ENCODE results near the gene SLC9A5.
A peak's percentile ranks its signal among the peaks of the same experiment; 100 is the strongest.

Gene SLC9A5

DNA sequence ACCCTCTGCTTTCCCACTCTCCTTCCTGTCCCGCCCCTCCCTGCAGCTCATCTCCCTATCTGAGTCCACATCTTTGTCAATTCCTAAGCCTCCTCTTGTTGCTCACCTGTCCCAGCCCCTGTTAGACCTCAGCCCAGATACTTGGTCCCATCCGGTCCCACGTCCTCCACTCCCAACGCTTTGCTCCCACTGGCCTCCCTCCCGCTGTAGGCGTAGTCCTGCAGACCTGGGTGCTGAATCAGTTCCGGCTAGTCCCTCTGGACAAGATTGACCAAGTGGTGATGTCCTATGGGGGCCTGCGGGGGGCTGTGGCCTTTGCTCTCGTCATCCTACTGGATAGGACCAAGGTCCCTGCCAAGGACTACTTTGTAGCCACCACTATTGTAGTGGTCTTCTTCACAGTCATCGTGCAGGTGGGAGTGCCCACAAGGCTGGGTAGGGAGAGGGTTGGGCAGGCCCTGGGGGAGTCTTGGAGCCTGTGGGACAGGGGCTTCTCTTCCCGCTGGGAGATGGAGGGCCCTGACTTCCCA lies 8.0 kb downstream of the SLC9A5 start:
- no peak for DNase-seq (ENCODE audit: low spot score)

DNA sequence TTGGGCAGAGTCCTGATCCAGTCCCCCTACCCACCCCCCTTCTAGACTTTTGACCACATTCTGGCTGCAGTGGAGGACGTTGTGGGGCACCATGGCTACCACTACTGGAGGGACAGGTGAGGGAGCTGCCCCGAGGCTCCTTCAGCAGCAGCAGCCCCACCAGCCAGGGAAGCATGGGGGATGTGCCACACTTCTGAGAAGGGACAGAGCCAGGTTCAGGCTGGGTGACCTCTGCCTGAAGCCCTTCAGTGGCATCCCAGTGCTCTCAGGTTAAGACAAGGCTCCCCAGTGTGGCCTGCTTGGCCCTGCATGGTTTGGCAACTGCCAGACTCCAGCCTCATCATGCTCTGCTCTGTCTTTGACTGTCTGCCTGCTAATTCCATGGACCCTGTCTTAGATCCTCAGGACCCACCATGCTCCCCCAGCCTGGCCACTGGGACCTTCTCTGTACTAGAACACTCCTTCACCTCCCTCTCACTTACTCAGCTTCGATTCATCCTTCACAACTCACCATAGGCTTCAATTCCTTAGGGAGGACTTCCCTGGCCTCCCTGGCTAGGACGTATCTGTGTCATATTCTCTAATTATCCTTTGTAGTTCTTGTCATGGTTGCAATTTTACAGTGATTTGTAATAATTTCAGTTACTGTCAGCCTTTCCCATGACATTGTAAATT lies 8.8 kb downstream of the SLC9A5 start:
- no peak for DNase-seq (ENCODE audit: low spot score)

DNA sequence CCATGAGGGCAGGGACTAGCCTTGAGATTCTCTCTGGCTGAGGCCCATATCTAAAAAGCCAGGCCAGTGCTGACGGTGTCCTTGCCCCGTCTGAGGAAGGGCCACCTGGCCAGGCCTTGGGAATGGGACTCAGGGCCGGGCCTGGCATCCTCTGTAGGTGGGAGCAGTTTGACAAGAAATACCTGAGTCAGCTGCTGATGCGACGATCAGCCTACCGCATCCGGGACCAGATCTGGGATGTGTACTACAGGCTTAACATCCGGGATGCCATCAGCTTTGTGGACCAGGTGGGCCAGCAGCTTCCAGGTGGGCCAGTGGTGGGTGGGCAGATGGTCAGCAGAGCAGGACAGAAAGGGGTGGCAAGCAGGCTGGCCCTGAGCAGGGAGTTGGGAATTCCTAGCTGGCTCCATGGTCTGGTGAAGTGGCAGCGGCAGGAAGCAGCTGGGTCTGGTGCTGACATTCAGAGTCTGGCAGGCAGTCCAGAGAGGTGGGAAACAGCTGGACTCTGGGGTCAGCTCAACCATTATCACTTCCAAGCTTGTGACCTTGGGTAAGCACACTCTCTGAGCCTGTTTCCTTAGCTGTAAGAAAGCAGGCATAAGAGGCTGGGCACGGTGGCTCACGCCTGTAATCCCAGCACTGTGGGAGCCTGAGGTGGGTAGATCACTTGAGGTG lies 9.5 kb downstream of the SLC9A5 start:
- no peak for DNase-seq (ENCODE audit: low spot score)

DNA sequence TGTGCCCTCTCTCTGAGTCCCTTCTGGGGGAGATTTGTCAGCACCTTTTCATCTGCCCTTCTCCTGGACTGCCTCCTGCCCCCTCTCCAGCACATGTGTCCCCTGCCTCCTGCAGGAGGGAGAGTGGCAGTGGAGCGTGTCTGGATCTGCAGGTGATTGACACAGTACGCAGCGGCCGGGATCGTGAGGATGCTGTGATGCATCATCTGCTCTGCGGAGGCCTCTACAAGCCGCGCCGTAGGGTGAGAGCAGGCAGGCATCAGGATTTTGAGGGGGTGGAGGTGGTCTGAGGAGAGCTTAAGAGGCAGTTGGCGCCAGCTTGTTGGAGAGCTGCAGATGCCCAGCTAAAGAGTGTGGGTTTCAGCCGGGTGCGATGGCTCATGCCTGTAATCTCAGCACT lies 10.9 kb downstream of the SLC9A5 start:
- no peak for DNase-seq (ENCODE audit: low spot score)

DNA sequence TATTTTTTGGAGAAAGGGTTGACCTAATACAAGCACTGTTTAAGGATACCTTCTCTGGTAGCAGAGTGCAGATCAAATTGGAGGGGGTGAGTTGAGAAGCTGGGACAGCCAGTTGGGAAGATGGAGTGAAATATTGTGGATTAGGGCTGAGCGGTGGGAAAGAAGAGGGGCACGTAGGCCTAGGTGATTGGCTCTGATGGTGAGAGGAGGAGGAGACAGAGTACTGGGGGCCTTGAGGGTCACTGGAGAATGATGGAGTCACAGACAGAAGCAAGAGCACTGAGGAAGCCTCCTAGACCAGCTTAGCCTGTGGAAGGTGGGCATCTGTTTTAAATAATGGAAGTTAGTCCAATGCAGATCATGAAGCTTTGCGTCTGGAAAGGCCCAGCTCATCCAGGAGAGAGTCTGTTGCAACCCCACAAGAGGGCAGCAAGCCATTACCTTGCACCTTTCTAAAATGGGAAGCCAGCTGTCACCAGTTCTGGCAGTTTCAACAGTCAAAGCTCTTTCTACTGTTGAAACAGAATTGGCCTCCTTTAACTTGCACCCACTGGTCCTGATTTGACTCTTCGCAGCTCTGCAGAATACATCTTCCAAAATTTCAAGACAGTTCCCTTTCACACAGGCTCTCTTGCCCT lies 11.8 kb downstream of the SLC9A5 start:
- DNase-seq (ENCODE audit: low spot score), result peak; percentile 62

DNA sequence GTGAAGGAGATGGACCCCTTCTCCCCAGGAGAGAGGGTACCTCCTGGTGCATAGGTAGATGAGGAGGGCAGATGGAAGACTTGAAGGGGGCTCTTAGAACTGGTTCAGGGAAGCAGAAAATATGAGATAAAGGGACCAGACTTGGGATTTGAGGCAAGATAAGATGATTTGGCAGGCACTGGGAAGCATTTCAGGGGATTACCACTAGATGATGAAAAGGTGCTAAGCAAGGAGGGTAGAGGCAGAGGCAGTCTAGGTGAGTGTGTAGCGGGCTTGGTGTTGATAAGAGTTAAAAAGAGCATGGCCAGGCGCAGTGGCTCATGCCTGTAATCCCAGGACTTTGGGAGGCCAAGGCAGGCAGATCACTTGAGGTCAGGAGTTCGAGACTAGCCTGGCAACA lies 14.4 kb downstream of the SLC9A5 start:
- no peak for DNase-seq (ENCODE audit: low spot score)

DNA sequence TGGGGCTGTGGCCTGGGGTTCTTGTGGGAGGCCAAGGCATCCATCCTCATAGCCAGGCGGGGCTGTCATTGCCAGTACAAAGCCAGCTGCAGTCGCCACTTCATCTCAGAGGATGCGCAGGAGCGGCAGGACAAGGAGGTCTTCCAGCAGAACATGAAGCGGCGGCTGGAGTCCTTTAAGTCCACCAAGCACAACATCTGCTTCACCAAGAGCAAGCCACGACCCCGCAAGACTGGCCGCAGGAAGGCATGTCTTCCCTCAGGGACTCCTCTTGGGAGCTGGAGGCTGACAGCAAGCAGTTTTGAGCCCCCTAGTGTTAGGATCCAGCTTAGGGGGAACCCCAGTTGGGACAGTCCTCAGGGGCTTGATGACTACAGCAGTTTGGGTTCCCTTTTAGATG lies 15.5 kb downstream of the SLC9A5 start:
- DNase-seq (ENCODE audit: low spot score), result peak; percentile 34

DNA sequence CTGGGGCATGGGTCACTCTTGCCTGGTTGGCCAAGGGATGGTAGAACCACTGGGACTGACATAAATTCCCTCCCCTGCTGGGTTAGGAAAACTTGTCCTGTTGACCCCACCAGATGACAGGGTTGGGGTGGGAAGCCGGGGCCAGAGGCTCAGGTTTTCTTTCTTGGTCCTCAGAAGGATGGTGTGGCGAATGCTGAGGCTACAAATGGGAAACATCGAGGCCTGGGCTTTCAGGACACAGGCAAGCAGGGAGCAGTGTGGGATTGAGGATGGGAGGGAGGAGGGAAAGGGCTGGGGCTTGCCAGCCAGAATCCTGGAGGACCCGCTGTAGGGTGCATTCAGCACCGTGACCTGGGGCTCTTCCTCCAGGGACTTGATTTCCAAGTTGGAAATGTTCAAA lies 16.1 kb downstream of the SLC9A5 start:
- no peak for DNase-seq (ENCODE audit: low spot score)

DNA sequence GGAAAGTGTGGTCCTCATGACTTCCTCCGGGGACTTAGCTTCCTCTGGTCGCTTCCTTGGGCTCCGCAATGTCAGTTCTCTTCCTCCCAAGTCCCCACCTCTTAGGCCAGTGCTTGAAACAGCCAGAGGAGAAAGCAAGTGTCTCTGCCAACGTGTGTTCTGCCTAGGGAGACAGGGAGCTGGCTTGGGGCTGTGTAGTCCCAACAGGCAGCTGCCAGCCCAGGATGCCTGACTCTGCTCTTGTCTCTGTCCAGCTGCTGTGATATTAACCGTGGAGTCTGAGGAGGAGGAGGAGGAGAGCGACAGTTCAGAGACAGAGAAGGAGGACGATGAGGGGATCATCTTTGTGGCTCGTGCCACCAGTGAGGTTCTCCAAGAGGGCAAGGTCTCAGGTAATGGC lies 17.1 kb downstream of the SLC9A5 start:
- no peak for DNase-seq (ENCODE audit: low spot score)

DNA sequence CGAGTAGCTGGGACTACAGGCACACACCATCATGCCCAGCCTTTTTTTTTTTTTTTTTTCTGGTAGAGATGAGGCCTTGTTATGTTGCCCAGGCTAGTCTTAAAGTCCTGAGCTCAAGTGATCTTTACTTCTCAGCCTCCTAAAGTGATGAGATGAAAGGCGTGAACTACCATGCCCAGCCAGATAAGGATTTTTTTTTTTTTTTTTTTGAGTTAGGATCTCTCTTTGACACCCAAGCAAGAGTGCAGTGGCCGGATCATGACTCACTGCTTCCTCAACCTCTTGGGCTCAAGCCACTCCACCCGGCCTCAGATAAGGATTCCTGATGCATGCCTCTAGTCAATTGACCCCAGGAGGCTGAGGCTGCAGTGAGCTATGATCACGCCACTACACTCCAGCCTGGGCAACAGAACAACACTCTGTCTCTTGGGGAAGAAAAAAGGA lies 19.4 kb downstream of the SLC9A5 start:
- DNase-seq (ENCODE audit: low spot score), result no peak

DNA sequence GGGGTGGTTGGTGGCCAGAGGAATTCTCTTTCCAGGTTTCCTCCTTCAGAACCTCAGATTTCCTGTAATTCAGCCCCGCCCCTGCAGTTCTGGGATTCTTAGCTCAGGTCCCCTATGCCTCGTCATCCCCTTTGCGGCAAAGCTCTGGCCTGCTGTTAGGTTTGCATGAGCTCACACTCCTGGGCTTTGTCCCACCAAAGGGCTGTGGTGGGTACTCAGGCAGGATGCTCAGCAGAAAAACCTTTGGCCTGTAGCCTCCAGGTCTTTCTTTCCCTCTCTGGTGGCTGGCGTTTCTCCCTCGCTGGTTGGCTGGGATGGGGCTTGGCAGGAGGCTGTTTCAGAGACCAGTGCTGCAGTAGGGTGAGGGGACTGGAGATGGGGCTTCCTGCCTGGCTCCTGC lies 21.0 kb downstream of the SLC9A5 start:
- no peak for DNase-seq (ENCODE audit: low spot score)

DNA sequence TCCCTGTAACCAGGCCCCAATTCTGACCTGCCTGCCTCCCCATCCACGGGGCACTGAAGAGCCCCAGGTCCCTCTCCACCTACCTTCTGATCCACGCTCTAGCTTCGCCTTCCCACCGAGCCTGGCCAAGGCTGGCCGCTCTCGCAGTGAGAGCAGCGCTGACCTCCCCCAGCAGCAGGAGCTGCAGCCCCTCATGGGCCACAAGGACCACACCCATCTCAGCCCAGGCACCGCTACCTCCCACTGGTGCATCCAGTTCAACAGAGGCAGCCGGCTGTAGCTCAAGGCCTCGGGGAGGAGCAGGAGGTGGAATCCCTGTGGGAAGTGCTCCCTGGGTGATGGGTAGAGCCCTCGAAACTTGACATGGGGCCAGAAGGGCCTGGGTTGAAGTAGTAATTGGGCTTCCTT lies 22.2 kb downstream of the SLC9A5 start:
- no peak for DNase-seq (ENCODE audit: low spot score)

DNA sequence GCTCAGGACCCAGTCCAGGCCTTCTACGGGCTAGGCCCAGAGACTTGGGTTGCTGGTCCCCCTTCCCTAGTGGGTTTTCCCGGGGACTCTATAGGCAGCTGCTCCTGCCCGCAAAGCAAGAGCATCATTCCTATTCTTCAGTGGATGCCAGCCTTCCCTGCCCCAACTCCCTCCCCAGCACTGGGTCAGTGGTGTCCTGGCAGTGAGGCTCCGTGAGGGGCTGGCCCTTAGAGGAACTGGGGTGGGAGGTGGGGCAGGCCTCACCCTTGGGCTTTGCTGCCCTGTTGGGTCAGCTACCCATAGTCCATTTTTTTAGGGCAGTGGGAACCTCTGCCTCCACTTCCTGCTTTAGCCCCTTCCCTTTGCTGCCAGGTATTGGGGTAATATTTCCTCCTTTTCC lies 22.7 kb downstream of the SLC9A5 start:
- no peak for DNase-seq (ENCODE audit: low spot score)

DNA sequence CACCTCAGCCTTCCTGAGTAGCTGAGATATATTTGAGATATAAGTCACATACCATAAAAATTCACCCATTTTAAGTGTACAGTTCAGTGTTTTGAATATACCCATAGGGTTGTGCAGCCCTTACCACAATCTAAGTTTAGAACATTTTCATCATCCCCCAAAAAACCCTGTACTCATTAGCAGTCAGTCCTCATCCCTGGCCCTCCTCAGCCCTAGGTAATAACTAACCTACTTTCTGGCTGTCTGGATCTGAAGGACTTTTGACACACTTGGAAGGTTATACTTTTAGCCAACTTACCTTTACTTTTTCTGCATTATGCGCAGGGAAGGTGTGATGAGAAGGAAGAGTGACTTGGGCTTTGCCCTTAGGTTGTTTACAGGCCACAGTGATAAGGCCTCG lies 26.5 kb downstream of the SLC9A5 start:
- DNase-seq (ENCODE audit: low spot score), result no peak

DNA sequence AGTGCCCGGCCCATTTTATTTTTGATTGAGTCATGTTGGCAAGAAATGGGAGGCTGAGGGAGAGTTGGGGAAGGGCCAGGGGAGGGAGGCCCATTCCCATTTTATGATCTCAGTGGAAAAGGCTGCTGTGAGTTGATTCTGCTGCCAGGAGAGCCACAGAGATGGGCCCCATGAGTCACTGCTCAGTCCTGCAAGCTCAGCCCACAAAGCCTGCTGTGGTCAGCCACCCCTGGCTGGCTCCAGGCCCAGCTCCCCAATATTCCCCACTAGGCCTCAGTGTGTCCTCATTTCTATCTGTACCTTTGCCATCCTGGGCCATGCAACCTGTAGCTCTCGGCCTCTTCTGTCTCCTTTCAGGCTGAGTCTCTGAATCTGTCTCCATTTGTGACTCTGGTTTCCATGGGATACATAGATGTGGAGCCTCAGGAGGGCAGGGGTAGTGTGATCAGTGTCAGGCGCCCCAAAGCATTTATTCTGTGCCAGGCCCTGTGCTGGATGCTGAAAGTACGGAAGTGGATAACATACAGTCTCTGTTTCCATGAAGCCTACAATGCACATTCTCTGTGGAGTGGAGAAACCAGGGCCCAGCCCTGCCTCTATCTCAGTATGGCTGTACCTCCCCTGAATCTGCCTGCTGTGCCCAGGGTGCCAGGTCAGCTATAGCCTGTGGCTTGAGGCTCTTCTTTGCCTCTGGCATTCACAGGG lies 28.7 kb downstream of the SLC9A5 start:
- DNase-seq (ENCODE audit: low spot score), result no peak

DNA sequence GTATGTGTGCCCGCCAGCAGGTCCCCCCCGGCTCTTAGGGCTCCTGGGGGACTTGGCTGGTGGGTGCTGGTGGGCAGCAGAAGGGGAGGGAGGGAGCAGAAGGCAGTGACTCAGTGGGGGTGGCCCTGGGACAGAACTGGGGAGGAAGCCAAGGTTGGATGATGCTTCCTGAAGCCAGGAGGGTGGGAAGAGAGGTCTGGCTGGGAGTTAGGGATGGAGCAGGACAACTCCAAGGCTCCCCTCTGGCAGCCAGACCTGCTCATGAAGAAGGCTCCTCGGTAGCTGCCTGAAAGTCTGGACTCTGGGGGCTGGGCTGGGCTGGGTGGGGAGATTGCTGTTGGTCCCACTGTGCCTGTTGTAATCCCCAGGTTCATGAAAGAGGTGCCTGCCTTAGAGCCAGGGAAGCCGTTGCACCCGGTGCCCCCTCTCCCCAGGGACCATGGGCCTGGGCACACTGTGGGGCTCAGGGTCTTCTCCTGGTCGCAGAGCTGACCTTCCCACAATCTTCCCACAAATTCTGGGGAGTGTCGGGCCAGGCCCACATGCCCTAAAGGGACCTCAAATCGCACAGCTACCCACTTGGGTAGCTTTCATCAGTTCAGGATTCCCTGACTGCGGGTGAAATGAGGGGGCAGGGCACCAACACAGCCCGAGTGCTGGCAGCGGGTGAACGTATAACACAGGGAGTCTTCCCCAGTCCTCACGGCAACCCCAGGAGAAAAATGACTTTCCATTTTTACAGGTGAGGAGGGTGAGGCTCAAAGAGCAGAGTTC lies 29.4 kb downstream of the SLC9A5 start:
- no peak for DNase-seq (ENCODE audit: low spot score)

DNA sequence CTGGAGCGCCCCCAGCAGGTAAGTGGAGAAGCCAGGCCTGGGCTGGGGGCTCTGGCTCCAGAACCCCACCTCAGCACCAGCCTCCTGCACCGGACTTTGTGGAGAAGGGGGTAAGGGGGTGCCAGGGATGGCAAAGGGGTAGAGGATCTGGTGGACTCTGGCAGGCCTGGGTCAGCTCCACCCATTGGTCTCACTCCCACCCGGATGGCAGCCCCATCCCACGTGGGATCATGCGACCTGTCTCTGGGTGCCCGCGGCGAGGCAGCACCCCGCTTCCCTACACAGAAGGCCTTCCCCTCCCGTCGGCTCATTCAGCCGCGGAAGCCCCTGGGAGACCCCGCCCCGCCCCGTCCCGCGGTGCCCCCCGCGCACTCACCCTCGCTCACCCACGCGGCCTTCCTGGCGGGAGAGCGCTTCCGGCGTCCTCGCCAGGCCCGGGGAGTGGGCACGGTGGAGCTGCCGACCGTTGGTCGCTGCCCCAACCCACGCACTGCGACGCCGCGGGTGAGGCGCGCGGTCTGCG lies 30.1 kb downstream of the SLC9A5 start:
- peak; percentile 66 for DNase-seq (ENCODE audit: low spot score)

DNA sequence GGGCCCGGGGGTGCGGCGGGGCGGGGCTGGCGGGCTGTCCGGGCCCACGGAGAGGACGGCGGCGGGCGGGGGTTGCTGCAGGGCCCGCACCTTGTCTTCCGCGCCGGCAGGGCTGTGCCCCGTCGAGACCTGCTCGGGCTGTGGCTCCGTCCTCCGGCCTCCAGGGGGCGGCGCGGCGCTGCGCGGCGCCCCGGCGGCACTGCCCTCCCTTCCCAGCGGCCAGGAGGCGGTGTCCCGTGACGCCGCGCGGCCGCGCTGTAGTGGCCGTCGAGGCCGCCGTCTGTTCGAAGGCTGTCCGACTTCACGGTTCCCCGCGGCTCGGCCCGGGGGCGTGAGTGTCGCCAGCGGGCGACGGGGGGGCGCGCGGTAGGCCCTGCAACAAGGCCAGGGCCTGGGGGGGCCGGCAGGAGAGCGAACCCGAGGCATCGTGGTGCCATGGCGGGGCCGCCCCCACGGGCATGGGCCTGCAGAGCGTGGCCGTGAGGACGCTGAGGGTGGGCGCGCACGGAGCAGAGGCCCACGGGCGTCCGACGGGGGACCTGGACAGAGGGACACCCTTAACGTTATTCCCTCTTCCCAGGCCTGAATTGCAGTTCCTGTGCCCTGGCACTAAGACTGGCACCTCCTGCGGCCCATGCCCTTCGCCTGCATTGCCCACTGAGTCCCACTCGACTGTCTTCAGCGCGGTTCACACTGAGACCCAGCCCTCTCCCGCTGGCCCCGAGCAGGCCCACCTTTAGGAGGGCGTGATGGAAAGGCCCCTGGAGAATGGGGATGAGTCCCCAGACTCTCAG lies 30.7 kb downstream of the SLC9A5 start, which contains the start of gene PLEKHG4:
Gene PLEKHG4, plus strand, starts transcription at position 237 of the 794 bp plus-strand sequence. Its CDS starts 513 bp downstream, at position 750.
- DNase-seq (ENCODE audit: low spot score), result peak; percentile 99

DNA sequence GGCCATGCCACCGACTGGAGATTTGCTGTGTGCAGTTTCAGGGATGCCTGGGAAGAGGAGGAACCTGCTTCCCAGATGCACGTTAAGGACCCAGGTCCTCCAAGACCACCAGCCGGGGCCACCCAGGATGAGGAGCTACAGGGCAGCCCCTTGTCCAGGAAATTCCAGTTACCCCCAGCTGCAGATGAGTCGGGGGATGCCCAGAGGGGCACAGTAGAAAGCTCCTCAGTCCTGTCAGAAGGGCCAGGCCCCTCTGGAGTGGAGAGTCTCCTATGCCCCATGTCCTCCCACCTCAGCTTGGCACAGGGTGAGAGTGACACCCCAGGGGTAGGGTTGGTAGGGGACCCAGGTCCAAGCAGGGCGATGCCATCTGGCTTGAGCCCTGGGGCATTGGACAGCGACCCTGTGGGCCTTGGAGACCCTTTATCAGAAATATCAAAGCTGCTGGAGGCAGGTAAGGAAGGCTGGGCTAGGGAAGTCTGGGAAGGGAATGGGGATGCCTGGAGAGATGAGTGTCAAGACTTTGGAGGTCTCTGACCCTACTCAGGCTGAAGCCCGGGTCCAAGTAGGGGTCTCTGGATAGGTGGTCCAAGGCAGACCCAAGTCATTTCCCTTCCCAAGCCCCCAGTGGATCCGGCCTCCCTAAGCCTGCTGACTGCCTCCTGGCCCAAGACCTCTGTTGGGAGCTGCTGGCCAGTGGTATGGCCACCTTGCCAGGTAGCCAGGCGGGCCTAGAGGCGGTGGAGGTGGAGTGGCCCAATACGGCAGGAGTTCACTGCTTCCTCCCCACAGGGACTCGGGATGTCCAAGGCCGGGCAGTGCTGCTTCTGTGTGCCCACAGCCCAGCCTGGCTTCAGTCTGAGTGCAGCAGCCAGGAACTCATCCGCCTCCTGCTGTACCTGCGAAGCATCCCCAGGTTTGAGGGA lies 31.6 kb downstream of the SLC9A5 start:
- DNase-seq (ENCODE audit: low spot score), result no peak
